ENCODE measurements around the gene HSD17B2.

DNA sequence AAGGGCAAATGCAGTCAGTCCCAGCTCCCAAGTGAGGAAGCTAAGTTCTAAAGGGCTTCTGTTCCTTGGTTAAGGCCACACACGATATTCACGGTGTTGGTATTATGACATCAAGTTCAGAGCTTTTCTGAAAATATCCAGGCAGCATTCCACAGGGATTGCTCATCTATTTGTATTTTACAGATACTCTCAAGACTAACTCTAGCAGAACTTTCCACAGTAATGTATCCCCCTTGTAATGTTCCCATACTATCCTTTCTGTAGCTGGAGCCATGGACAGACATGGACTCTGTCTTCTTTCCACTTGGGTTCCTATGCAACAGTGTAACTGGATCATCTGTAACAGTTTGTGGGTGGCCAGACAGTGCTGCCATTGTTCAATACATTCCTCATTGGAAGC is 37.3 kb upstream of the HSD17B2 start:
- TF ChIP-seq, protein P1, sequence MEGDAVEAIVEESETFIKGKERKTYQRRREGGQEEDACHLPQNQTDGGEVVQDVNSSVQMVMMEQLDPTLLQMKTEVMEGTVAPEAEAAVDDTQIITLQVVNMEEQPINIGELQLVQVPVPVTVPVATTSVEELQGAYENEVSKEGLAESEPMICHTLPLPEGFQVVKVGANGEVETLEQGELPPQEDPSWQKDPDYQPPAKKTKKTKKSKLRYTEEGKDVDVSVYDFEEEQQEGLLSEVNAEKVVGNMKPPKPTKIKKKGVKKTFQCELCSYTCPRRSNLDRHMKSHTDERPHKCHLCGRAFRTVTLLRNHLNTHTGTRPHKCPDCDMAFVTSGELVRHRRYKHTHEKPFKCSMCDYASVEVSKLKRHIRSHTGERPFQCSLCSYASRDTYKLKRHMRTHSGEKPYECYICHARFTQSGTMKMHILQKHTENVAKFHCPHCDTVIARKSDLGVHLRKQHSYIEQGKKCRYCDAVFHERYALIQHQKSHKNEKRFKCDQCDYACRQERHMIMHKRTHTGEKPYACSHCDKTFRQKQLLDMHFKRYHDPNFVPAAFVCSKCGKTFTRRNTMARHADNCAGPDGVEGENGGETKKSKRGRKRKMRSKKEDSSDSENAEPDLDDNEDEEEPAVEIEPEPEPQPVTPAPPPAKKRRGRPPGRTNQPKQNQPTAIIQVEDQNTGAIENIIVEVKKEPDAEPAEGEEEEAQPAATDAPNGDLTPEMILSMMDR (IDR thresholded peaks at IDR 0.05): no peak
- TF ChIP-seq ZFX (IDR thresholded peaks at IDR 0.05; ENCODE audit: borderline replicate concordance): no peak

Measured in 22Rv1 (cell line).